Measurements from ENCODE around the gene POLR1B.

Gene POLR1B

GRCh38 chr2:112540906-112541305, 1.4 kb upstream of the POLR1B start:
- H3K14ac ChIP-seq (ENCODE audit: low read length) = no peak overlapping the region
- no peak overlapping the region for H2BK12ac ChIP-seq (ENCODE audit: low read length)
- H3K4me2 ChIP-seq (ENCODE audit: low read length) = no peak overlapping the region
- H3K4me1 ChIP-seq (ENCODE audit: control insufficient read depth in 1 of 2, insufficient read depth in 2 of 2, low read length in 2 of 2) = peaks cover 2 to 4% of the 10 kb centered on the region in 2 experiments
- no peaks in the 10 kb centered on the region for H3K79me2 ChIP-seq (ENCODE audit: control insufficient read depth, insufficient read depth, low read length, poor library complexity)
- WGBS (ENCODE audit: extremely low coverage, insufficient coverage, insufficient read length) = no CpG with 5 or more reads among the region's 2 CpGs
- H3K4ac ChIP-seq (ENCODE audit: low read depth, low read length) = no peak overlapping the region
- no peak overlapping the region for H4K91ac ChIP-seq (ENCODE audit: low read depth, low read length)
- H2BK5ac ChIP-seq (ENCODE audit: low read depth, low read length, poor library complexity) = no peak overlapping the region
- no peak overlapping the region for H2AK5ac ChIP-seq (ENCODE audit: low read length)
- H2BK120ac ChIP-seq (ENCODE audit: insufficient read depth, low read length, poor library complexity) = no peak overlapping the region
- no peaks in the 10 kb centered on the region for H3K9me3 ChIP-seq (ENCODE audit: insufficient read depth, low read depth, low read length)
- no peak for DNase-seq
- H3K79me1 ChIP-seq (ENCODE audit: low read length) = peaks cover 4% of the 10 kb centered on the region
- H3K9ac ChIP-seq (ENCODE audit: low read length) = no peak overlapping the region
- H2AFZ ChIP-seq (ENCODE audit: insufficient read depth, low read length, poor library complexity) = no peak overlapping the region
- no peak overlapping the region for H3K4me3 ChIP-seq (ENCODE audit: low read depth, low read length)
- no peaks in the 10 kb centered on the region for H3K36me3 ChIP-seq (ENCODE audit: control insufficient read depth in 1 of 2, insufficient read depth in 2 of 2, low read length in 2 of 2)
- H3K27me3 ChIP-seq (ENCODE audit: insufficient read depth, low read length) = no peaks in the 10 kb centered on the region
- H3K23ac ChIP-seq (ENCODE audit: low read length) = no peak overlapping the region
- H4K12ac ChIP-seq (ENCODE audit: low read depth, low read length) = no peak overlapping the region
- H3K18ac ChIP-seq (ENCODE audit: low read length) = no peak overlapping the region
- no peak overlapping the region for H3K27ac ChIP-seq (ENCODE audit: low read depth, low read length)
- H4K8ac ChIP-seq (ENCODE audit: low read depth, low read length) = peak overlapping the region; percentile 90

- H2BK12ac ChIP-seq (ENCODE audit: low read length) = no peak overlapping the region
Observed at GRCh38 chr2:112541315-112542122, 746 bp upstream of the POLR1B start.

DNA sequence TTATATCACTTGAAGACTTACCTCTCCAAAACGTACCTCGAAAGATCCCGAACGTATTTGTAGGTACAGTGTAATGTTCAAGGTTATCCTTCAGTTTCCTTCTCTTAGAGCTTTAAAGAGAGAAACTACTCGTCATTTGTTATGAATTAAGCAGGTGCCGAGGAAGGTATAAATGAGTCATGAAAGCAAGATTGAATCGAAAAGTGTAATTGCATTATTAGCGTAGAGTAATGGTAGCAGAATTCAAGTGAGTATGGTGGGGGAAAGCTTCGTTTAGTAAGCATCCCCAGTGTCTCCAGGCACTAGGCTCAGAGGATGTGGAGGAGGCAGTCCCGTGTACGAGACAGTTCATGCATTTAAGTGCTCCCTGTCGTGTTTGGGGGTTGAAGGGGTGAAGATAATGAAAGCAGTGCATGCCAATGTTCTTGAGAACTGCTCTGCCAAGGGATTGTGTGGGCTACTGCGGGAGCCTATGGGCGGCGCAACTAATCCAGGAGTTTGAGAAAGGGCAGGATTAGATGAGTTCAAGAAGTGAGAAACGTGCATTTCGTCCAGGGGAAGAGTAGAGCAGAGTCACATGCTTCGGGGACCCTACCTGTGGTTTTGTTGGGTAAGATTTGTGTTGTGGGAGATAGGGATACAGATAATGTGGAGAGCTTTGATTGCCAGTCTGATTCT, 858 bp downstream of the POLR1B start:
- no peak overlapping the region for H2BK5ac ChIP-seq (ENCODE audit: low read depth, low read length, poor library complexity)
- H3K79me2 ChIP-seq (ENCODE audit: control insufficient read depth, insufficient read depth, low read length, poor library complexity) = no peaks in the 10 kb centered on the region

More at GRCh38 chr2:112541315-112542122, 746 bp upstream of the POLR1B start:
- Histone ChIP-seq H2AFZ (ENCODE audit: insufficient read depth, low read length, poor library complexity) (peak overlapping the region; percentile 84), H3K23ac (ENCODE audit: low read length) (no peak overlapping the region), H3K27me3 (ENCODE audit: insufficient read depth, low read length) (no peaks in the 10 kb centered on the region), H3K36me3 (ENCODE audit: control insufficient read depth in 1 of 2, insufficient read depth in 2 of 2, low read length in 2 of 2) (no peaks in the 10 kb centered on the region), H3K4ac (ENCODE audit: low read depth, low read length) (no peak overlapping the region), H4K91ac (ENCODE audit: low read depth, low read length) (no peak overlapping the region), H3K4me3 (ENCODE audit: low read depth, low read length) (peak overlapping the region; percentile 91), H4K8ac (ENCODE audit: low read depth, low read length) (peak overlapping the region; percentile 90), H4K12ac (ENCODE audit: low read depth, low read length) (peak overlapping the region; percentile 46), H3K4me1 (ENCODE audit: control insufficient read depth in 1 of 2, insufficient read depth in 2 of 2, low read length in 2 of 2) (peaks cover 2 to 4% of the 10 kb centered on the region in 2 experiments), H2BK120ac (ENCODE audit: insufficient read depth, low read length, poor library complexity) (no peak overlapping the region), H2BK5ac (ENCODE audit: low read depth, low read length, poor library complexity) (no peak overlapping the region), H3K27ac (ENCODE audit: low read depth, low read length) (no peak overlapping the region), H3K9me3 (ENCODE audit: insufficient read depth, low read depth, low read length) (no peaks in the 10 kb centered on the region), H3K4me2 (ENCODE audit: low read length) (peak overlapping the region; percentile 73), H2AK5ac (ENCODE audit: low read length) (no peak overlapping the region), H3K9ac (ENCODE audit: low read length) (peak overlapping the region; percentile 75), H3K18ac (ENCODE audit: low read length) (no peak overlapping the region), H3K79me1 (ENCODE audit: low read length) (peaks cover 4% of the 10 kb centered on the region), H3K14ac (ENCODE audit: low read length) (no peak overlapping the region), H3K79me2 (ENCODE audit: control insufficient read depth, insufficient read depth, low read length, poor library complexity) (no peaks in the 10 kb centered on the region)
- no CpG with 5 or more reads among the region's 34 CpGs for WGBS (ENCODE audit: extremely low coverage, insufficient coverage, insufficient read length)
- DNase-seq = peak in 1 of 2 donors; percentile 3

DNA sequence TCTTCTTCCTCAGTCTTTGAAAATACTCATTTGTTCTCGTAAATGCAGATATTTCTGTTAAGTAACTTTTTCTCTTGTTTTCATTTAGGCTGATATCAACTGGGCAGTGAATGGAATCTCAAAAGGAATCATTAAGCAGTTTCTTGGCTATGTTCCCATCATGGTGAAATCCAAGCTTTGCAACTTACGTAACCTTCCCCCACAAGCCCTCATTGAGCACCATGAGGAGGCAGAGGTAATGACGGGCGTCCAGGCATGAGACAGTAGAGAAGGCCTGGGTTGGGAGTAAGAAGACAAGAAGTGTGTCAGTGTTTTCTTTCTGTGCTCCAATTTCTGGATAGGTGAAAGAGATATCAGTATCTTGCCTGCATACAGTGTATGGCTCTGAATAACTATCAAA, 5.1 kb downstream of the POLR1B start:
- H3K79me1 ChIP-seq (ENCODE audit: low read length) = no peaks in the 10 kb centered on the region
- no peak overlapping the region for H3K4ac ChIP-seq (ENCODE audit: low read depth, low read length)
- no peaks in the 10 kb centered on the region for H3K27me3 ChIP-seq (ENCODE audit: insufficient read depth, low read length)
- H2BK5ac ChIP-seq (ENCODE audit: low read depth, low read length, poor library complexity) = no peak overlapping the region
- H4K12ac ChIP-seq (ENCODE audit: low read depth, low read length) = no peak overlapping the region
- H3K4me3 ChIP-seq (ENCODE audit: low read depth, low read length) = no peak overlapping the region
- no peak overlapping the region for H3K18ac ChIP-seq (ENCODE audit: low read length)
- no peak overlapping the region for H3K9ac ChIP-seq (ENCODE audit: low read length)
- peak in 1 of 2 donors; percentile 1 for DNase-seq
- no peak overlapping the region for H3K23ac ChIP-seq (ENCODE audit: low read length)
- H3K4me2 ChIP-seq (ENCODE audit: low read length) = no peak overlapping the region
- peaks cover 6 to 14% of the 10 kb centered on the region in 2 experiments for H3K36me3 ChIP-seq (ENCODE audit: control insufficient read depth in 1 of 2, insufficient read depth in 2 of 2, low read length in 2 of 2)
- no peak overlapping the region for H2AK5ac ChIP-seq (ENCODE audit: low read length)
- H3K14ac ChIP-seq (ENCODE audit: low read length) = no peak overlapping the region
- H3K4me1 ChIP-seq (ENCODE audit: control insufficient read depth in 1 of 2, insufficient read depth in 2 of 2, low read length in 2 of 2) = peaks cover 2 to 4% of the 10 kb centered on the region in 2 experiments
- WGBS (ENCODE audit: extremely low coverage, insufficient coverage, insufficient read length) = no CpG with 5 or more reads among the region's 4 CpGs
- no peaks in the 10 kb centered on the region for H3K79me2 ChIP-seq (ENCODE audit: control insufficient read depth, insufficient read depth, low read length, poor library complexity)
- H4K91ac ChIP-seq (ENCODE audit: low read depth, low read length) = no peak overlapping the region
- H3K9me3 ChIP-seq (ENCODE audit: insufficient read depth, low read depth, low read length) = no peaks in the 10 kb centered on the region
- H2AFZ ChIP-seq (ENCODE audit: insufficient read depth, low read length, poor library complexity) = no peak overlapping the region
- H3K27ac ChIP-seq (ENCODE audit: low read depth, low read length) = no peak overlapping the region
- no peak overlapping the region for H2BK120ac ChIP-seq (ENCODE audit: insufficient read depth, low read length, poor library complexity)
- no peak overlapping the region for H4K8ac ChIP-seq (ENCODE audit: low read depth, low read length)
- no peak overlapping the region for H2BK12ac ChIP-seq (ENCODE audit: low read length)

More for the DNA sequence above, 858 bp downstream of the POLR1B start:
- H3K9me3 ChIP-seq (ENCODE audit: insufficient read depth, low read depth, low read length) = no peaks in the 10 kb centered on the region
- H2AK5ac ChIP-seq (ENCODE audit: low read length) = no peak overlapping the region
- peak overlapping the region; percentile 86 for H4K8ac ChIP-seq (ENCODE audit: low read depth, low read length)
- peak in 1 of 2 donors; percentile 3 for DNase-seq
- no peak overlapping the region for H3K27ac ChIP-seq (ENCODE audit: low read depth, low read length)
- H2BK12ac ChIP-seq (ENCODE audit: low read length) = no peak overlapping the region
- no CpG with 5 or more reads among the region's 18 CpGs for WGBS (ENCODE audit: extremely low coverage, insufficient coverage, insufficient read length)
- peak overlapping the region; percentile 73 for H3K4me2 ChIP-seq (ENCODE audit: low read length)
- H3K79me1 ChIP-seq (ENCODE audit: low read length) = peaks cover 4% of the 10 kb centered on the region
- no peak overlapping the region for H3K18ac ChIP-seq (ENCODE audit: low read length)
- peak overlapping the region; percentile 0 for H4K12ac ChIP-seq (ENCODE audit: low read depth, low read length)
- peaks cover 0 to 6% of the 10 kb centered on the region in 2 experiments for H3K36me3 ChIP-seq (ENCODE audit: control insufficient read depth in 1 of 2, insufficient read depth in 2 of 2, low read length in 2 of 2)
- H3K14ac ChIP-seq (ENCODE audit: low read length) = no peak overlapping the region
- peak overlapping the region; percentile 84 for H2AFZ ChIP-seq (ENCODE audit: insufficient read depth, low read length, poor library complexity)
- H3K23ac ChIP-seq (ENCODE audit: low read length) = no peak overlapping the region
- H3K9ac ChIP-seq (ENCODE audit: low read length) = peak overlapping the region; percentile 44
- H3K4me1 ChIP-seq (ENCODE audit: control insufficient read depth in 1 of 2, insufficient read depth in 2 of 2, low read length in 2 of 2) = peaks cover 2 to 4% of the 10 kb centered on the region in 2 experiments
- H3K27me3 ChIP-seq (ENCODE audit: insufficient read depth, low read length) = no peaks in the 10 kb centered on the region
- H2BK120ac ChIP-seq (ENCODE audit: insufficient read depth, low read length, poor library complexity) = no peak overlapping the region
- no peak overlapping the region for H4K91ac ChIP-seq (ENCODE audit: low read depth, low read length)
- H3K4me3 ChIP-seq (ENCODE audit: low read depth, low read length) = peak overlapping the region; percentile 91
- H3K4ac ChIP-seq (ENCODE audit: low read depth, low read length) = no peak overlapping the region

All from trophoblast cell (in vitro differentiated cells and primary cell).